Thymus (tissue), 11 donors: Measurements from ENCODE around the gene DPYD. TPM values are rescaled to one million over a fixed set of nuclear protein-coding genes. Genes with fewer than 3 reads are reported as not detected.
"Not testable (repeated sequence)": the region's sequence is repeated elsewhere in the genome, so short reads cannot be mapped to it uniquely, and the experiment has no call there.

ENCODE experiments used
- DNase-seq, 9 donors: peaks; one replicate each; pipeline ENCODE4 v3.0.0-alpha.2; 2013; ENCODE audit warnings: low spot score in 9 of 9, low read depth in 6 of 9, missing footprints in 1 of 9
- H3K27ac ChIP-seq, 2 donors: one replicate each; pipeline ENCODE4 v1.5.1; 2013; ENCODE audit warnings: control low read depth in 1 of 2, low read depth in 1 of 2, low read length in 1 of 2, mild to moderate bottlenecking in 1 of 2, moderate library complexity in 1 of 2
- H3K27me3 ChIP-seq, 2 donors: one replicate each; pipeline ENCODE4 v1.5.1; 2013; ENCODE audit warnings: low read length in 1 of 2; ENCODE audit not compliant: control insufficient read depth in 2 of 2, insufficient read depth in 1 of 2
- H3K36me3 ChIP-seq, 2 donors: one replicate each; pipeline ENCODE4 v1.5.1; 2013; ENCODE audit warnings: low read length in 1 of 2, mild to moderate bottlenecking in 1 of 2, moderate library complexity in 1 of 2; ENCODE audit not compliant: control insufficient read depth in 2 of 2, insufficient read depth in 2 of 2
- H3K4me1 ChIP-seq, 2 donors: one replicate each; pipeline ENCODE4 v1.5.1; 2013; ENCODE audit warnings: low read length in 2 of 2; ENCODE audit not compliant: control insufficient read depth in 2 of 2, insufficient read depth in 2 of 2
- H3K4me3 ChIP-seq, 2 donors: one replicate each; pipeline ENCODE4 v1.5.1; 2013; ENCODE audit warnings: low read length in 2 of 2, control low read depth in 1 of 2, mild to moderate bottlenecking in 1 of 2
- H3K9me3 ChIP-seq, 2 donors: one replicate each; pipeline ENCODE4 v1.5.1; 2013; ENCODE audit warnings: low read length in 1 of 2, mild to moderate bottlenecking in 1 of 2; ENCODE audit not compliant: control insufficient read depth in 2 of 2, insufficient read depth in 1 of 2
- WGBS: extraction: QIAGEN DNeasy Blood & Tissue Kit; methylation state at CpG from one replicate; pipeline ENCODE4 v1.1.7; 2013; 5-methylcytosine and 5-hydroxymethylcytosine counted together
- polyA plus RNA-seq: library from polyadenylated mRNA; stranded (reverse); fragments of 200-250 nt; gene quantifications from one replicate; pipeline ENCODE4 v1.2.3, GENCODE V29; 2013
- total RNA-seq: library from RNA; stranded (reverse); fragments of 120-200 nt; gene quantifications from one replicate; pipeline ENCODE4 v1.2.4, GENCODE V29; 2013
- donor health status: healthy.

Gene DPYD
- total and polyA plus RNA-seq, 2 donors, result 13.1 to 29.4 TPM

GRCh38 chr1:97254731-97255463 is 665.9 kb downstream of the DPYD start:
- Histone ChIP-seq H3K36me3 (no peaks in the 10 kb centered on the region), H3K27ac (no peak overlapping the region), H3K4me3 (no peak overlapping the region), H3K9me3 (no peaks in the 10 kb centered on the region), H3K27me3 (no peaks in the 10 kb centered on the region), H3K4me1 (no peaks in the 10 kb centered on the region)
- DNase-seq, result peak in 1 of 9 donors; percentile 18
- 82% methylated on average over 4 of the region's 4 CpGs for WGBS

GRCh38 chr1:97252925-97253324 is 667.9 kb downstream of the DPYD start:
- Histone ChIP-seq H3K4me3 (no peak overlapping the region), H3K4me1 (no peaks in the 10 kb centered on the region), H3K9me3 (no peaks in the 10 kb centered on the region), H3K27ac (no peak overlapping the region), H3K36me3 (no peaks in the 10 kb centered on the region), H3K27me3 (no peaks in the 10 kb centered on the region)
- DNase-seq, result no peak
- 96% methylated on average over 3 of the region's 3 CpGs for WGBS

- no peaks in the 10 kb centered on the region for H3K36me3 ChIP-seq
- H3K4me3 ChIP-seq, result no peak overlapping the region
- no peak overlapping the region for H3K27ac ChIP-seq
- WGBS, result 0% methylated on average over 1 of the region's 1 CpG
- H3K27me3 ChIP-seq, result no peaks in the 10 kb centered on the region
- H3K4me1 ChIP-seq, result no peaks in the 10 kb centered on the region
- DNase-seq, result no peak
- H3K9me3 ChIP-seq, result no peaks in the 10 kb centered on the region
These were observed 668.8 kb downstream of the DPYD start for GRCh38 chr1:97252076-97252475.

- Histone ChIP-seq H3K27ac (no peak overlapping the region), H3K36me3 (no peaks in the 10 kb centered on the region), H3K4me1 (no peaks in the 10 kb centered on the region), H3K9me3 (no peaks in the 10 kb centered on the region), H3K27me3 (no peaks in the 10 kb centered on the region), H3K4me3 (no peak overlapping the region)
- no peak for DNase-seq
These were observed 673.6 kb downstream of the DPYD start for GRCh38 chr1:97247196-97247595.

GRCh38 chr1:97245682-97246081 is 675.2 kb downstream of the DPYD start:
- Histone ChIP-seq H3K4me1 (no peaks in the 10 kb centered on the region), H3K27ac (no peak overlapping the region), H3K9me3 (no peaks in the 10 kb centered on the region), H3K4me3 (no peak overlapping the region), H3K36me3 (no peaks in the 10 kb centered on the region), H3K27me3 (no peaks in the 10 kb centered on the region)
- no peak for DNase-seq
- 56% methylated on average over 1 of the region's 1 CpG for WGBS

GRCh38 chr1:97245026-97245425 is 675.8 kb downstream of the DPYD start:
- 97% methylated on average over 4 of the region's 4 CpGs for WGBS
- Histone ChIP-seq H3K27ac (no peak overlapping the region), H3K4me3 (no peak overlapping the region), H3K4me1 (no peaks in the 10 kb centered on the region), H3K27me3 (no peaks in the 10 kb centered on the region), H3K36me3 (no peaks in the 10 kb centered on the region), H3K9me3 (no peaks in the 10 kb centered on the region)
- no peak for DNase-seq

GRCh38 chr1:97243973-97244560 is 676.8 kb downstream of the DPYD start:
- H3K4me1 ChIP-seq, result no peaks in the 10 kb centered on the region
- H3K9me3 ChIP-seq, result no peaks in the 10 kb centered on the region
- no peak overlapping the region for H3K4me3 ChIP-seq
- no peaks in the 10 kb centered on the region for H3K27me3 ChIP-seq
- H3K27ac ChIP-seq, result no peak overlapping the region
- 98% methylated on average over 2 of the region's 2 CpGs for WGBS
- no peak for DNase-seq
- no peaks in the 10 kb centered on the region for H3K36me3 ChIP-seq

- DNase-seq, result no peak
- WGBS, result 76% methylated on average over 3 of the region's 3 CpGs
- H3K27ac ChIP-seq, result no peak overlapping the region
- H3K4me3 ChIP-seq, result no peak overlapping the region
- H3K4me1 ChIP-seq, result no peaks in the 10 kb centered on the region
- H3K27me3 ChIP-seq, result no peaks in the 10 kb centered on the region
- no peaks in the 10 kb centered on the region for H3K9me3 ChIP-seq
- H3K36me3 ChIP-seq, result no peaks in the 10 kb centered on the region
These were observed 682.0 kb downstream of the DPYD start for GRCh38 chr1:97238816-97239215.

- not testable (repeated sequence) for H3K4me3 ChIP-seq
These were observed 689.5 kb downstream of the DPYD start for GRCh38 chr1:97231354-97231753.

More at GRCh38 chr1:97231354-97231753, 689.5 kb downstream of the DPYD start:
- not testable (repeated sequence) for H3K9me3 ChIP-seq, H3K36me3 ChIP-seq, H3K27me3 ChIP-seq, H3K4me1 ChIP-seq, DNase-seq, H3K27ac ChIP-seq
- WGBS, result 96% methylated on average over 2 of the region's 2 CpGs
